ENCODE measurements around the gene ABCF1. TPM values are rescaled to one million over a fixed set of nuclear protein-coding genes. Genes with fewer than 3 reads are reported as not detected.
A peak's percentile ranks its signal among the peaks of the same experiment; 100 is the strongest.

The ABCF1 gene
- total RNA-seq, 3 donors from 2014 or later (not counting 1 experiment from before 2014, with no cell fraction given), result 91.4 to 138 (median 138) TPM

DNA sequence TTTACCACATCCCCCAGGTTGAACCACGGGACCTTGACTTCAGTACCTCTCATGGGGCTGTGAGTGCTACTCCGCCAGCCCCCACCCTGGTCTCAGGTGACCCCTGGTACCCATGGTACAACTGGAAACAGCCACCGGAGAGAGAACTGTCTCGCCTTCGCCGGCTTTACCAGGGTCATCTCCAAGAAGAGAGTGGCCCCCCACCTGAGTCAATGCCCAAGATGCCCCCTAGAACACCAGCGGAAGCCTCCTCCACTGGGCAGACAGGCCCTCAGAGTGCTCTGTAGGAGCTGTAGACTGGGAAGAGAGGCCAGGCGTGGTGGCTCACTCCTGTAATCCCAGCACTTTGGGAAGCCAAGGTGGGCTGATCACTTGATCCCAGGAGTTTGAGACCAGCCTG lies 54.3 kb downstream of the ABCF1 start:
- intact Hi-C loops (cut with micrococcal nuclease), result no loop called here
- Histone ChIP-seq H3K36me3 (ENCODE audit: control insufficient read depth, insufficient read depth, low read length) (peaks cover 44% of the 10 kb centered on the region), H3K4me1 (ENCODE audit: control insufficient read depth, insufficient read depth, low read length) (peaks cover 15% of the 10 kb centered on the region), H3K9me3 (ENCODE audit: control insufficient read depth, insufficient read depth, low read length) (no peaks in the 10 kb centered on the region), H3K27ac (ENCODE audit: low read length) (no peak overlapping the region), H3K4me3 (ENCODE audit: low read length) (no peak overlapping the region), H3K27me3 (ENCODE audit: control insufficient read depth, insufficient read depth, low read length) (no peaks in the 10 kb centered on the region)
- Mint-ChIP-seq H3K27ac (peak overlapping the region; percentile 94 to 96), H3K4me1 (peaks cover 23 to 27% of the 10 kb centered on the region in 2 donors), H3K36me3 (no peaks in the 10 kb centered on the region), H3K27me3 (ENCODE audit: low read depth in 2 of 2) (no peaks in the 10 kb centered on the region), H3K9me3 (no peaks in the 10 kb centered on the region), H3K4me3 (peak overlapping the region; percentile 90)
- TF ChIP-seq, protein P1, sequence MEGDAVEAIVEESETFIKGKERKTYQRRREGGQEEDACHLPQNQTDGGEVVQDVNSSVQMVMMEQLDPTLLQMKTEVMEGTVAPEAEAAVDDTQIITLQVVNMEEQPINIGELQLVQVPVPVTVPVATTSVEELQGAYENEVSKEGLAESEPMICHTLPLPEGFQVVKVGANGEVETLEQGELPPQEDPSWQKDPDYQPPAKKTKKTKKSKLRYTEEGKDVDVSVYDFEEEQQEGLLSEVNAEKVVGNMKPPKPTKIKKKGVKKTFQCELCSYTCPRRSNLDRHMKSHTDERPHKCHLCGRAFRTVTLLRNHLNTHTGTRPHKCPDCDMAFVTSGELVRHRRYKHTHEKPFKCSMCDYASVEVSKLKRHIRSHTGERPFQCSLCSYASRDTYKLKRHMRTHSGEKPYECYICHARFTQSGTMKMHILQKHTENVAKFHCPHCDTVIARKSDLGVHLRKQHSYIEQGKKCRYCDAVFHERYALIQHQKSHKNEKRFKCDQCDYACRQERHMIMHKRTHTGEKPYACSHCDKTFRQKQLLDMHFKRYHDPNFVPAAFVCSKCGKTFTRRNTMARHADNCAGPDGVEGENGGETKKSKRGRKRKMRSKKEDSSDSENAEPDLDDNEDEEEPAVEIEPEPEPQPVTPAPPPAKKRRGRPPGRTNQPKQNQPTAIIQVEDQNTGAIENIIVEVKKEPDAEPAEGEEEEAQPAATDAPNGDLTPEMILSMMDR (IDR thresholded peaks at IDR 0.05), result no peak
- ATAC-seq (no peak), DNase-seq (no peak)
- 98% methylated on average over 8 of the region's 8 CpGs for WGBS (ENCODE audit: insufficient coverage)

DNA sequence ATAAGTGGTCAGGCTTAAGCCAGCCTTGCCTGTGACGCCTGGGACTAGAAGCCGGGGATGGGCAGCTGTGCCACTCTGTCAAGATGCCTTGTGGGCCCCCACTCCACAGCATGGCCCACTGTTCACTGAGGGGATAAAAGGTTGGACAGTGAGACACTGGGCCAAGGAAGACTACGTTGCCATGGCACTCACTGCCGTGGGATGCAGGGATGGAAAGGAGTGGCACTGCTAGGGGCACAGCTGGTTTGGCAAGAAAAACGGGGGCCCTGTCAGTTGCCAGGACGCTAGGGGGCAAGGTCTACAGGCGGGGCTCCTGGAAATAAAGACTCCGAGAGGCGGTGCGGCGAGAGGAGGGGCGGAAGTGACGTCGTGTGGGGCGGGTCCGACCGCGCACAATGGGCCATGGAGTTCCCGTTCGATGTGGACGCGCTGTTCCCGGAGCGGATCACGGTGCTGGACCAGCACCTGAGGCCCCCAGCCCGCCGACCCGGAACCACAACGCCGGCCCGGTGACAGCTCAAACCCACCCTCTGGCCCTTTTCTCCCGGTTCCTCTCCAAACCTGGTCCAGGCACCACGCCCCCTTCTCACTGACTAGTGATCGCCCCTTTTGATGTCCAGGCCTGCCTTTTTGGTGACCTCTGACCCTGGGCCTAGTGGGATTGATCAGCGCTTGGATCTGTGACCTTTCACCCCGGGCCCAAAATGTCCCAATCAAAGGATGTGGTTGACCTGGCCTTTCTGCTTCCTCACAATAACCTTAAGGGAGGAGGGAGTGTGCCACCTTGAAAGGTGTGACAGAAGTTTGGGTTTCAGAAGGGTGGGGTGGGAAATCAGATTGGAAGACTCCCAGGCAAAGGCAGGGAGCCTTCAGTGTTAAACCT lies 55.5 kb downstream of the ABCF1 start, which contains the start of gene ATAT1:
Gene ATAT1 (plus strand): TSS at position 391 of the 883 bp plus-strand sequence.
- TF ChIP-seq, protein P1 (IDR thresholded peaks at IDR 0.05), result peak; percentile 55
- peaks cover 37% of the 10 kb centered on the region for H3K36me3 ChIP-seq (ENCODE audit: control insufficient read depth, insufficient read depth, low read length)
- ATAC-seq (peak; percentile 98 to 99 (median 99)), DNase-seq (peak; percentile 87 to 95)
- peaks cover 15% of the 10 kb centered on the region for H3K4me1 ChIP-seq (ENCODE audit: control insufficient read depth, insufficient read depth, low read length)
- H3K27me3 Mint-ChIP-seq (ENCODE audit: low read depth in 2 of 2), result no peaks in the 10 kb centered on the region
- peak within 1 kb of the TSS; percentile 63 for H3K4me3 ChIP-seq (ENCODE audit: low read length)
- H3K9me3 Mint-ChIP-seq, result no peaks in the 10 kb centered on the region
- peaks cover 23 to 27% of the 10 kb centered on the region in 2 donors for H3K4me1 Mint-ChIP-seq
- no peaks in the 10 kb centered on the region for H3K9me3 ChIP-seq (ENCODE audit: control insufficient read depth, insufficient read depth, low read length)
- intact Hi-C loops (cut with micrococcal nuclease), result loop anchor here (1.0 to 2.0 kb wide), 2 partner anchors 9 to 46 kb away; partner anchors contain the start of genes DHX16, MRPS18B and PPP1R10
- H3K27me3 ChIP-seq (ENCODE audit: control insufficient read depth, insufficient read depth, low read length), result no peaks in the 10 kb centered on the region
- peak within 1 kb of the TSS; percentile 94 to 96 for H3K27ac Mint-ChIP-seq
- 5% methylated on average over 36 of the region's 36 CpGs for WGBS (ENCODE audit: insufficient coverage)
- H3K27ac ChIP-seq (ENCODE audit: low read length), result peak within 1 kb of the TSS; percentile 87
- peak within 1 kb of the TSS; percentile 90 for H3K4me3 Mint-ChIP-seq
- H3K36me3 Mint-ChIP-seq, result no peaks in the 10 kb centered on the region

DNA sequence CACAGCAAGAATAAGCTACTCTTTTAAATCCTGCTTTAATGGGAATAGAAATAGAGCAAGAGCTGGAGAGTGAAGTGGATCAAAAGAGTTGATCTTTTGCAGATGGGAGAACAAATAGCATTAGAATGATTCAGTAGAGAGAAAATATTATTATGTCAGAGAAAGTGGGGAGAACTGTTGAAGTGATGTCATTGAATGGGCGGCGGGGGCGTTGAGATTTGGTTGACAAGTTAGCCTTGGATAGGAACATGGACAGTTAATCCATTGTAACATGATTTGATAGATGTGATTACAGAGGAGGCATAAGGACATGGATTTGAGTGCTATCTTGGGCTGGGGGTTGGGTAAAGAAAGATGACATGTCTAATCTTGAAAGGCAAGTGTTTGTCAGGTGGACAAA lies 64.6 kb downstream of the ABCF1 start:
- no peak for ATAC-seq
- Mint-ChIP-seq H3K36me3 (no peaks in the 10 kb centered on the region), H3K27ac (no peak overlapping the region), H3K4me3 (no peak overlapping the region), H3K27me3 (ENCODE audit: low read depth in 2 of 2) (no peaks in the 10 kb centered on the region), H3K9me3 (no peaks in the 10 kb centered on the region), H3K4me1 (peaks cover 0 to under 1% of the 10 kb centered on the region in 2 donors)
- intact Hi-C loops (cut with micrococcal nuclease), result no loop called here
- DNase-seq, result no peak
- H3K9me3 ChIP-seq (ENCODE audit: control insufficient read depth, insufficient read depth, low read length), result no peaks in the 10 kb centered on the region
- peaks cover 5% of the 10 kb centered on the region for H3K36me3 ChIP-seq (ENCODE audit: control insufficient read depth, insufficient read depth, low read length)
- no peaks in the 10 kb centered on the region for H3K27me3 ChIP-seq (ENCODE audit: control insufficient read depth, insufficient read depth, low read length)
- no peak overlapping the region for H3K27ac ChIP-seq (ENCODE audit: low read length)
- WGBS (ENCODE audit: insufficient coverage), result 96% methylated on average over 3 of the region's 3 CpGs
- H3K4me3 ChIP-seq (ENCODE audit: low read length), result no peak overlapping the region
- TF ChIP-seq, protein P1 (IDR thresholded peaks at IDR 0.05), result no peak
- no peaks in the 10 kb centered on the region for H3K4me1 ChIP-seq (ENCODE audit: control insufficient read depth, insufficient read depth, low read length)
